Activated naive CD4-positive, alpha-beta T cell treated with anti-CD3 and anti-CD28 coated beads, Interleukin-2, amount 50 U/mL, for 24 hours (primary cell): ENCODE results near the gene MTA2.
"Not testable (repeated sequence)": the region's sequence is repeated elsewhere in the genome, so short reads cannot be mapped to it uniquely, and the experiment has no call there.

Experiments used
- H3K27ac Mint-ChIP-seq: one replicate; pipeline ENCODE4 v1.8.0; 2021; ENCODE audit warnings: mild to moderate bottlenecking, mixed read lengths
- H3K27me3 Mint-ChIP-seq: one replicate; pipeline ENCODE4 v1.8.0; 2021; ENCODE audit warnings: mixed read lengths
- H3K36me3 Mint-ChIP-seq: one replicate; pipeline ENCODE4 v1.8.0; 2021; ENCODE audit warnings: mixed read lengths
- H3K4me1 Mint-ChIP-seq: one replicate; pipeline ENCODE4 v1.8.0; 2021; ENCODE audit warnings: mixed read lengths
- H3K4me3 Mint-ChIP-seq: one replicate; pipeline ENCODE4 v1.8.0; 2021; ENCODE audit warnings: mild to moderate bottlenecking, mixed read lengths
- H3K9me3 Mint-ChIP-seq: one replicate; pipeline ENCODE4 v1.8.0; 2021; ENCODE audit warnings: mixed read lengths

Gene MTA2

GRCh38 chr11:62567018-62567633 lies 34.5 kb downstream of the MTA2 start:
- Mint-ChIP-seq H3K4me1 (peaks cover 60% of the 10 kb centered on the region), H3K27ac (peak overlapping the region; percentile 79), H3K36me3 (peaks cover 30% of the 10 kb centered on the region), H3K9me3 (no peaks in the 10 kb centered on the region), H3K4me3 (no peak overlapping the region), H3K27me3 (no peaks in the 10 kb centered on the region)

GRCh38 chr11:62566247-62566646 lies 35.4 kb downstream of the MTA2 start:
- H3K4me1 Mint-ChIP-seq = peaks cover 58% of the 10 kb centered on the region
- peaks cover 28% of the 10 kb centered on the region for H3K36me3 Mint-ChIP-seq
- peak overlapping the region; percentile 19 for H3K4me3 Mint-ChIP-seq
- no peaks in the 10 kb centered on the region for H3K9me3 Mint-ChIP-seq
- H3K27me3 Mint-ChIP-seq = no peaks in the 10 kb centered on the region
- H3K27ac Mint-ChIP-seq = peak overlapping the region; percentile 76

- Mint-ChIP-seq H3K27me3 (no peaks in the 10 kb centered on the region), H3K27ac (peak overlapping the region; percentile 62), H3K4me1 (peaks cover 57% of the 10 kb centered on the region), H3K4me3 (no peak overlapping the region), H3K36me3 (peaks cover 21% of the 10 kb centered on the region), H3K9me3 (no peaks in the 10 kb centered on the region)
These were observed 36.4 kb downstream of the MTA2 start for GRCh38 chr11:62565100-62565802.

- Mint-ChIP-seq H3K4me1 (peaks cover 58% of the 10 kb centered on the region), H3K27ac (peak overlapping the region; percentile 57)
These were observed 39.9 kb downstream of the MTA2 start for GRCh38 chr11:62561677-62562230.

GRCh38 chr11:62560566-62561103 lies 41.0 kb downstream of the MTA2 start:
- no peaks in the 10 kb centered on the region for H3K9me3 Mint-ChIP-seq
- peak overlapping the region; percentile 7 for H3K4me3 Mint-ChIP-seq
- H3K27ac Mint-ChIP-seq = peak overlapping the region; percentile 46
- peaks cover 58% of the 10 kb centered on the region for H3K4me1 Mint-ChIP-seq
- no peaks in the 10 kb centered on the region for H3K27me3 Mint-ChIP-seq
- peaks cover 14% of the 10 kb centered on the region for H3K36me3 Mint-ChIP-seq

More at GRCh38 chr11:62561677-62562230, 39.9 kb downstream of the MTA2 start:
- peaks cover 18% of the 10 kb centered on the region for H3K36me3 Mint-ChIP-seq
- not testable (repeated sequence) for H3K27me3 Mint-ChIP-seq, H3K4me3 Mint-ChIP-seq, H3K9me3 Mint-ChIP-seq

- H3K4me1 Mint-ChIP-seq = peaks cover 65% of the 10 kb centered on the region
- peaks cover 14% of the 10 kb centered on the region for H3K36me3 Mint-ChIP-seq
- H3K27ac Mint-ChIP-seq = peak overlapping the region; percentile 87
These were observed 42.0 kb downstream of the MTA2 start for GRCh38 chr11:62559626-62560025.

GRCh38 chr11:62559204-62559603 lies 42.5 kb downstream of the MTA2 start:
- H3K4me1 Mint-ChIP-seq = peaks cover 69% of the 10 kb centered on the region
- peaks cover 14% of the 10 kb centered on the region for H3K36me3 Mint-ChIP-seq

More at GRCh38 chr11:62559626-62560025, 42.0 kb downstream of the MTA2 start:
- not testable (repeated sequence) for H3K4me3 Mint-ChIP-seq, H3K27me3 Mint-ChIP-seq, H3K9me3 Mint-ChIP-seq

GRCh38 chr11:62558669-62559068 lies 43.0 kb downstream of the MTA2 start:
- no peaks in the 10 kb centered on the region for H3K9me3 Mint-ChIP-seq
- no peak overlapping the region for H3K27ac Mint-ChIP-seq
- H3K36me3 Mint-ChIP-seq = peaks cover 12% of the 10 kb centered on the region
- H3K4me1 Mint-ChIP-seq = peaks cover 72% of the 10 kb centered on the region
- no peak overlapping the region for H3K4me3 Mint-ChIP-seq
- H3K27me3 Mint-ChIP-seq = no peaks in the 10 kb centered on the region

More at GRCh38 chr11:62559204-62559603, 42.5 kb downstream of the MTA2 start:
- H3K27ac Mint-ChIP-seq = no peak overlapping the region
- no peak overlapping the region for H3K4me3 Mint-ChIP-seq
- H3K27me3 Mint-ChIP-seq = no peaks in the 10 kb centered on the region
- H3K9me3 Mint-ChIP-seq = no peaks in the 10 kb centered on the region

GRCh38 chr11:62556875-62557631 lies 44.6 kb downstream of the MTA2 start:
- H3K4me1 Mint-ChIP-seq = peaks cover 83% of the 10 kb centered on the region
- no peaks in the 10 kb centered on the region for H3K27me3 Mint-ChIP-seq
- peak overlapping the region; percentile 91 for H3K27ac Mint-ChIP-seq
- H3K9me3 Mint-ChIP-seq = no peaks in the 10 kb centered on the region
- peaks cover 10% of the 10 kb centered on the region for H3K36me3 Mint-ChIP-seq
- peak overlapping the region; percentile 69 for H3K4me3 Mint-ChIP-seq

- Mint-ChIP-seq H3K9me3 (no peaks in the 10 kb centered on the region), H3K27ac (peak overlapping the region; percentile 91), H3K4me3 (peak overlapping the region; percentile 69), H3K27me3 (no peaks in the 10 kb centered on the region), H3K36me3 (peaks cover 7% of the 10 kb centered on the region), H3K4me1 (peaks cover 85% of the 10 kb centered on the region)
These were observed 45.4 kb downstream of the MTA2 start for GRCh38 chr11:62556108-62556874.

- peak overlapping the region; percentile 69 for H3K4me3 Mint-ChIP-seq
- peak overlapping the region; percentile 91 for H3K27ac Mint-ChIP-seq
- no peaks in the 10 kb centered on the region for H3K27me3 Mint-ChIP-seq
- peaks cover 86% of the 10 kb centered on the region for H3K4me1 Mint-ChIP-seq
- no peaks in the 10 kb centered on the region for H3K9me3 Mint-ChIP-seq
- peaks cover 7% of the 10 kb centered on the region for H3K36me3 Mint-ChIP-seq
These were observed 46.1 kb downstream of the MTA2 start for GRCh38 chr11:62555464-62556107.

- Mint-ChIP-seq H3K27ac (peak overlapping the region; percentile 91), H3K4me3 (peak overlapping the region; percentile 69), H3K9me3 (no peaks in the 10 kb centered on the region), H3K36me3 (peaks cover 4% of the 10 kb centered on the region), H3K27me3 (no peaks in the 10 kb centered on the region), H3K4me1 (peaks cover 86% of the 10 kb centered on the region)
These were observed 47.1 kb downstream of the MTA2 start for GRCh38 chr11:62554387-62555167.

- Mint-ChIP-seq H3K4me3 (peak overlapping the region; percentile 69), H3K4me1 (peaks cover 82% of the 10 kb centered on the region)
These were observed 47.8 kb downstream of the MTA2 start for GRCh38 chr11:62553839-62554361.

More at GRCh38 chr11:62553839-62554361, 47.8 kb downstream of the MTA2 start:
- peak overlapping the region; percentile 91 for H3K27ac Mint-ChIP-seq
- peaks cover under 1% of the 10 kb centered on the region for H3K36me3 Mint-ChIP-seq
- H3K27me3 Mint-ChIP-seq = no peaks in the 10 kb centered on the region
- no peaks in the 10 kb centered on the region for H3K9me3 Mint-ChIP-seq
